8988T (cell line): Measurements from ENCODE around the gene MLX.
"Not testable (repeated sequence)": the region's sequence is repeated elsewhere in the genome, so short reads cannot be mapped to it uniquely, and the experiment has no call there.

ENCODE experiments used
- DNase-seq: peaks from one replicate; pipeline ENCODE4 v3.0.0; 2011

MLX gene

DNA sequence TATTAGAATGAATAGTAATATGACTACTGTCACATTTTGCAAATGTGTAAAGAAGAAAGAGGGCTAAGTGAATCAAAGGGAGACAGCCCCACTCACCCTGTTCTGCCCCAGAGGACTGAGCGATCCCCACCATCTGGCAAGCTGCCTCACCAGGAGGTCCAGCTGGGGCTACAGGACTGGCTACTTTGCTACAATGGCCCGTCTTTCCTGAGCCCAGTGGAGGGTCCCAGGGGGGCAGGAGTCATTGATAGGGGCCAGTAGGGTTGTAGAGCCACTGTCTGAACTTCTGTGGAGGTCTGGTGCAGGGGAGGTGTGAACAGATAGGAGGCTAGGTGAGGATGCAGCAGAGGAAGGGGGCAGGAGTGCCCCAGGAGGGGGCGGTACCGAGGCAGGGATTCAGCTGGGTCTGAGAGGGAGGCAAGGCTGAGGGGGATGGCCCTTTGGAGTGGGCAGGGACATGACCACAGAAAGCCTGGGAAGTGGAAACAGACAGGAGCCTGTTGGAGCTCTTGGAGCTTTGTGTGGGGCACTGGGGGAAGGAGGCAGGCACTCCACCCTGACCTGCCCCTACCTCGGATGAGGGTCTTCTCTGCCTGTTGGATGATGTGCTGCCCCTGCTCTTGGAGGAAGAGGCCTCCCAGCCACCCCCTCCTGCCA is 10.8 kb upstream of the MLX start:
- DNase-seq, result not testable (repeated sequence)

DNA sequence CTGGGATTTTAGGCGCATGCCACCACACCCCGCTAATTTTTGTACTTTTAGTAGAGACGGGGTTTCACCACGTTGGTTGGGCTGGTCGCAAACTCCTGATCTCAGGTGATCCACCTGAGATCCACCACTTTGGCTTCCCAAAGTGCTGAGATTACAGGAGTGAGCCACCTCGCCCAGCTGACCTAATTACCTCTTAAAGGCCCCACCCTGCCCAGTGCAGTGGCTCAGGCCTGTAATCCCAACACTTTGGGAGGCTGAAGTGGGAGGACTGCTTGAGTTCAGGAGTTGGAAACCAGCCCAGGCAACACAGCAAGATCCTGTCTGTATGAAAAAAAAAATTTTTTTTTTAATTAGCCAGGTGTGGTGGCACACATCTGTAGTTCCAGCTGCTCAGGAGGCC is 7.8 kb upstream of the MLX start:
- DNase-seq, result no peak

DNA sequence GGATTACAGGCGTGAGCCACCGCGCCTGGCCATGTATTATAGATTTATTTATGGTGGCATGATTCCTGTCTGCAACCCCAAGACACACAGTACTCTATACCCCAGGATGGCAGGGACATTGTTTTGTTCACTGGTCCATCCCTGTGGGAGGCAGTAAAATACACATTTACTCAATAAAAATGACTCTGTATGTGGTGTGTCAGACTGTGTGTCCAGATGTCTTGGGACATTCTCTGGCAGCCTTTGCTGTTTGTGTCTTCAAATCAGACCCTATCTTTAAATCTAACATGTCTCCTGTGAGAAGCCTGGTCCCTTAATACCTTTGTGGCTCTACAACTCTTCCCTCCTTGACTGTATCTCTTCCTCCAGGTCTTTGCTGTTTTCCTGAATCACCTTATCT is 6.7 kb upstream of the MLX start:
- no peak for DNase-seq

DNA sequence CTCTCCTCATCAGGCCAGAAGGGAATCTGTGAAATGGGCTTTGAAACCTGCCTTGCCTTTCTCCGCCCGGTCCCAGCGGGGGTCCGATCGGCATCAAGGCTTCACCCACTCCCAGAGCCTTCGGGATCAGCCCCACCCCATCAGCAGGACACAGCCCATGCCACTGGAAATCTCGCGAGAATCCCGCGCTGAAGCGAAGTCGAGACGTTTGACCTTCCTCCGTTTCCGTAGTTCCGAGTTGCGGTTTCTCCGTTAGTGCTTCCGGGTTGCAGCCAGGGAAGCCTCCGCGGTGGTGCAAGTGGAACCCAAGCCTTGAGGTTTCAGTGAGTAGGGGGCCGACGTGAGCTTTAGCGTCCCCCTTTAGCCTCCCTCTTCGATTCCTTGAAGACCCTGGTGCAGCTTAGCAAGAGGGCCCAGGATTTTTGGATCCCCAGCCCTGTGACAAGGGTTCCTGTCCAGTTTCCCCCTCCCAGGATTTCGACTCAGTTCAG is 5.0 kb upstream of the MLX start, which contains the start of gene COASY:
COASY (plus strand) TSS at position 252 of the 491 bp plus-strand sequence. CDS start 475 bp downstream, outside the sequence.
- peak; percentile 96 for DNase-seq

DNA sequence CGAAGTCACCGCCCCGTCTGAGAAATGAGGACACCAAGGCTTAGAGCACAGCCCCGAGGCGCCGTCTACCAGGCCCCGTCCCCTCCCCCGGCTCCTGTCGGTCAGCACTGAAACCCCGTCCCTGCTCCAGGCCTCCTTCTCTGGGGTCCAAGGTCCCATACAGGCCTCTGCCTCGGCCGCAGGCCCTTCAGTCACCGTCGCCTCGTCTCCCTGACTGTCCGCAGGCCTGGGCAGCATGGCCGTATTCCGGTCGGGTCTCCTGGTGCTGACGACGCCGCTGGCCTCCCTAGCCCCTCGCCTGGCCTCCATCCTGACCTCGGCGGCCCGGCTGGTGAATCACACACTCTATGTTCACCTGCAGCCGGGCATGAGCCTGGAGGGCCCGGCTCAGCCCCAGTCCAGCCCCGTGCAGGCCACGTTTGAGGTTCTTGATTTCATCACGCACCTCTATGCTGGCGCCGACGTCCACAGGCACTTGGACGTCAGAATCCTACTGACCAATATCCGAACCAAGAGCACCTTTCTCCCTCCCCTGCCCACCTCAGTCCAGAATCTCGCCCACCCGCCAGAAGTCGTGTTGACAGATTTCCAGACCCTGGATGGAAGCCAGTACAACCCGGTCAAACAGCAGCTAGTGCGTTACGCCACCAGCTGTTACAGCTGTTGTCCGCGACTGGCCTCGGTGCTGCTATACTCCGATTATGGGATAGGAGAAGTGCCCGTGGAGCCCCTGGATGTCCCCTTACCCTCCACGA is 4.3 kb upstream of the MLX start:
- DNase-seq, result no peak

DNA sequence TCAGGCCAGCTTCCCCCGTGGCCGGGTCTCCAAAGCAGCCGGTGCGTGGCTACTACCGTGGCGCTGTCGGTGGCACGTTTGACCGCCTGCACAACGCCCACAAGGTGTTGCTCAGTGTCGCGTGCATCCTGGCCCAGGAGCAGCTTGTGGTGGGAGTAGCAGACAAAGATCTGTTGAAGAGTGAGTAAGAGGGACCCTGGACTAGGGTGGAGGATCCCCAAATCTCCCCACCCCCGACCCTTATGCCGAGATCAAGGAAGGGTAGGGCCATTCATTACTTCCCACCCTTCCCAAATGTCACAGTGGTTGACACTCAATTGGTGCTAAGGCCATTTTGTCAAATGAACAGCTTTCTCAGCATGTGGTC is 3.8 kb upstream of the MLX start:
- no peak for DNase-seq

DNA sequence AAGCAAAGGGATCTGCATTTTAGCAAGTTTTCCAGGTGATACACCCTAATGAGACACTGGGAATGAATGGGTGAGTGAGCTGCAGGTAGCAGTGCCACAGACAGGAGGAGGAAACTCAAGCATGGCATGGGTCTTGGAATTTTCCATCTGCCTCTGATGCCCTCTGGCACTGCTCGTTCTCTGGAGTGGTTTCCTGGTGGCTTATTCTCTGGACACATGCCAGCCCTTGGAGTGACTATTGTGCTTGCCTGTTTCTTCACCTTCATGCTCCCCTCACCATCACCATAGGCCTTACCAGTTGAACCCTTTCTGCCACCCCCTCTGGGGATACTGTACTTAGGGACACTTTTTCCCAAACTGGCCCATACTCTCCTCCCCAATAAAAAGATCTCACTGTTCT is 3.4 kb upstream of the MLX start:
- no peak for DNase-seq

DNA sequence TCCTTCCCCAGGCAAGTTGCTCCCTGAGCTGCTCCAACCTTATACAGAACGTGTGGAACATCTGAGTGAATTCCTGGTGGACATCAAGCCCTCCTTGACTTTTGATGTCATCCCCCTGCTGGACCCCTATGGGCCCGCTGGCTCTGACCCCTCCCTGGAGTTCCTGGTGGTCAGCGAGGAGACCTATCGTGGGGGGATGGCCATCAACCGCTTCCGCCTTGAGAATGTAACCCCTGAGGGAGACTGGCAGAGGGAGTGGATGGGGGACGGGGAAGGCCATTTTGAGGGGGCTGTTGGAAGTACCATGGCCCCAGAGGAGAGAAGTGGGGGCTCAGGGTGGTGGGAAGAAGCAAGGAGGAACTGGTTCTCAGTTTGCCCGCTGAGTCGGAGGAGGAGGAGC is 3.0 kb upstream of the MLX start:
- DNase-seq, result no peak

DNA sequence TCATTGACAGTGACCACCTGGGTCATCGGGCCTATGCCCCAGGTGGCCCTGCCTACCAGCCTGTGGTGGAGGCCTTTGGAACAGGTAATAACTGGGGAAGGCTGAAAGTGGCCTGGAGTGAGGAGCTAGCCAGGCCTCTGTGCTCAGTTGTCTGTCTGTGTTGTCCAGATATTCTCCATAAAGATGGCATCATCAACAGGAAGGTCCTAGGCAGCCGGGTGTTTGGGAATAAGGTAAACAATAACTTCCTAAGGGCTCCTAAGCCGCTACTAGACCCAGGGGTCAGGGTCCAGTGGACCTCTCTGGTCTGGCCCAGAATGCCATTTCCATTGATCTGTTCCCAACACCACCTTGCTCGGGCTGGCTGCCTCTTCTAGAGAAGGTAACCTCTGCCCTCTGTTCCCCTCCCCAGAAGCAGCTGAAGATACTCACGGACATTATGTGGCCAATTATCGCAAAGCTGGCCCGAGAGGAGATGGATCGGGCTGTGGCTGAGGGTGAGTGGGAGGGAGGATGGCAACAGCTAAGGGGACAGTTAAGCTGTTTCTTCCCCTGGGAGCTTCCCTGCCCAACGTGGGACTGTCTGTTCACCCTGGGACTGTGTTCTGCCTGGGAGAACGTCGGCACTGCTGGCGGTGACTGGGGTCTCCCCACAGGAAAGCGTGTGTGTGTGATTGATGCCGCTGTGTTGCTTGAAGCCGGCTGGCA is 1.9 kb upstream of the MLX start:
- no peak for DNase-seq

DNA sequence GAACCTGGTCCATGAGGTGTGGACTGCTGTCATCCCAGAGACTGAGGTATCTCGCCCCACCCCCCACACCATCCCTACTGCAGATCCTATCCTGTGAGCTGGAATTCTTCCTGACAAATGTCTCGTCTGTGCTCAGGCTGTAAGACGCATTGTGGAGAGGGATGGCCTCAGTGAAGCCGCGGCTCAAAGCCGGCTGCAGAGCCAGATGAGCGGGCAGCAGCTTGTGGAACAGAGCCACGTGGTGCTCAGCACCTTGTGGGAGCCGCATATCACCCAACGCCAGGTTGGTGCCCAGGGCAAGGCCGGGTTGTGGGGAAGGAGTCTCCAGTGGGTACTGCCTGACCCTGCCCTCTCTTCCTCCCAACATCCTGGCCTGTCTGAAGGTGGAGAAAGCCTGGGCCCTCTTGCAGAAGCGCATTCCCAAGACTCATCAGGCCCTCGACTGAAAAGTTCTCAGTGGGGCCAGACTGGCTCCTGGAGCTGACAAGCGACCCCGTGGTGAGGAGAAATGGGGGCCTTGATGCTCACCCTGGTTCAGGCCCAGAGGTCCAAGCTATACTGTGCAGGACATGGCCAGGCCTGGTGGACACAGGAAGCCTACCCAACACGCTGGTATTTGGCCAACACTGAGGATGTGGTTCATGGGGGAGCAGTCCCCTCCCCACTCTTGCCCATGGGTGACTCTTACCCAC is 1.2 kb upstream of the MLX start:
- no peak for DNase-seq

DNA sequence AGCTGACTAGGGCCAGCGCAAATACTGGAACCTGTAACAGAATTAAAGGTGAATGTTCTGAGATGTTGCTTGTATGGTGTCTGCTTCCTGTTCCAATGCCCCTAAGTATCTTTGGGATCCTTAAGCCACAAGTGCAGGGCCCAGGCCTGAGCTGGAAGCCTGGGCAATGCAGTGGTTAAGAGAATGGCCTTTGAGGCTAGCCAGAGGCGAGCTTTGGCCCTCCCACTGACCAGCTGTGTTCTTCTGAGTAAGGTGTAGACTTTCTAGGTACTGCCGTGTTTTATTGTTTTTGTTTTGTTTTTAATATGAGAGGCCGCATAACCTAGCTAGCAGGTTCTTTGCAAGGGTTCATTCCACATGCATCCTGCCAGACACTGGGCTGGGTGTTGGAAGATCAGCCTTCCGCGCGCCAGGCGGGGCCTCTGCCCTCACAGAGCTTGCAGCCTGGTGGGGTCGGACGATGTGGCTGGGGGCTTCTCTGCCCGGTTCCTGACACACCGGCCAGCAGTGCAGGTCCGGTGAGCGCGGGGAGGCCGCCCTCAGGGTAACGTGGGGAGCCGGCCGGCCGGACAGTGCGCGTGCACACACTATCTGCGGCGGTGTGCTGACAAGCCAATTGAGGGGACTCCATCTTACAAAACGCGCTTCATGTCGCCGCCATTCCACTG is 551 bp upstream of the MLX start:
- no peak for DNase-seq

DNA sequence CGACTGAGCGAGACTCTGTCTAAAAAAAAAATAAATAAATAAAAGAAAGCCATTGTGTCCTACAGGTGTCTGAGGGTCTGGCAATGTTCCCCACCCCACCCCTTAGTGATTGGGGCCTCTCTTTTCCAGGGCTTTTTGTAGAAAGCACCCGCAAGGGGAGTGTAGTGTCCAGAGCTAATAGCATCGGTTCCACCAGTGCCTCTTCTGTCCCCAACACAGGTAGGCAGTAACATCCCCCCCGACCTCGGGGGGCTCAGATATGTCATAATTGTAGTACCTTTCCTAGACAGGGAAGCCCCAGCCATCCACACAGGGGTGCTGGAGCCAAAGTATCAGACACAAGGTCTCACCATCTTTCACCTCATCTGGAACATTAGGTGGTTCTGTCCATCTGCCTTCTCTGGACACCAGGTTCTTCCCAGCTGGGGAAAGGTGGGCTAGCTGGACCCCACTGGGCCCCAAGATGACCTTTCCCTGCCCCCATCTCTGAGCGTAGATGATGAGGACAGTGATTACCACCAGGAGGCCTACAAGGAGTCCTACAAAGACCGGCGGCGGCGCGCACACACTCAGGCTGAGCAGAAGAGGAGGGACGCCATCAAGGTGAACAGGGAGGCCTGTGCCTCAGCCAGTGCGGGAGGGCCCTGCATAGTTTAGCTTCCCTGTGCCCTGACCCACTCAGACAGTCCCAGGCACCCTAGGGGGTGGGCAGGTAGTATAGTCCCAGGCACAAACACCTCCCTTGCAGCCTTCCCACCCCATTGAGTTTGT is 1.6 kb downstream of the MLX start:
- DNase-seq, result no peak

DNA sequence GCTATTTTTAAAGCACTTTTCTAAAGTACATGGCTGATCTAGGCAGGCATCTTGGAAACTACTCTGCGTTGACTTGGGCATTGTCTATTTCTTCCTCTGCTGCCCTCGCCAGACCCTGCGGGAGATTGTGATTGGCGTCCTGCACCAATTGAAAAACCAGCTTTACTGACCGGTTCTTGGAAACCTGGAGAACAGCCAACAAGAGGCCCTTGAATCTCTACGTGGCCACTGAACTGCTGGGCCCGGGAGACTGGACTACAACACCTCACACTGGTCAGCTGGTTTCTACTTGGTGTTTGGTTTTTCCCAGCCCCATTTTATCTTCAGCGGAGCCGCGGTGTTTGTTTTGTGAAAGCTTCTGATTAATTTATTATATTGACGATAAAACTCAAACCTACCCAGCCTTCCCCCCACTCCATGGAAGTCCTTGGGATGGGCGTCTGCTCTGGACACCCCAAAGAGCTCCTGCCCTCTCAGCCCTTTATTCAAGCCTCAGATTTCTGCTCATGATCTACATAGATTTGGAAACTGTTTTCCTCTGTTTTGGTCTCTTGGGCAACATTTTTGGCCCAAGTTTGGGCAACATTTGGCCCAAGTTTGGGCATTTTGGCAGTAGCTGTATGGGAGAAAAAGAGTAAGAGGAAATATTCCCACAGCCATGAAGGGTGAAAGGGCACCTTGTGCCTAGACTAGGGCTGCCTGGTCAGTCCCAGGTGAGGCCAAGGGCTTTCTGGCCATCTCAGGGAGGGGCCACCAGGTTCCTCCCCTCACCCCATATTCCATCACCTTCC is 4.7 kb downstream of the MLX start:
- DNase-seq, result no peak

DNA sequence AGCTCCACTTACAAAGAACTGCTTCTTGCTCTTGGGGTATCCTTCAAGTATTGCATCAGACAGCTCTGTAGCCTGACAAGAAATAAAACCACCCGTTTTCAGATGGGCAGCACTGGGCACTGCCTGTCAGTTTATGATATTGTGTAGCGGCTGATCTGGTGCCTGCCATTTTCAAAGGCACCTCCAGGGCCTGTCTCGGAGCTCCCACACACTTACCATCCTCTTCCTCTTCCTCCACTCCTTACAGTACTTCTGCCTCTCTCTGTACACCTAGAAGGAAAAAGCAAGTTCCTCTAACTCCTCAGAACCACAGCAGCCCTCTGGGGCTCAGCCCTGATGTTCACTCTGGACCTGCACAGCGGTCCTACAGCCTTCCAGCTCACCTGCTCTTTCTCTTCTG is 6.2 kb downstream of the MLX start:
- DNase-seq, result no peak

DNA sequence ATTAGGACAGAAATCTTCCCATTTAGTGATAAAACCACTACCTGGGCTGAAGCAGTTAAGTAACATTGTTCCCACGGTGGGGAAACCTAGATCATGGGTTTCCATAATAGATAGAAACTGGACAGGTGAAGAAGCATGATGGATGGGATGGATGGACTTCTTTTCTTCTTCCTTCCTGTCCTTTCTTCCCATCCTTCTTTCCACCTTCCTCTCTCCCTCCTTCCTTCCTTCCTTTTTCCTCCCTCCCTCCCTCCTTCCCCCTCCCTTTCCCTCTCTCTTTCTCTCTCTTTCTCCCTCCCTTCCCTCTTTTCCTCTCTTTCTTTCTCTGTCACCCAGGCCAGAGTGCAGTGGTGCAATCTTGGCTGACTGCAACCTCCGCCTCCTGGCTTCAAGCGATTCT is 7.6 kb downstream of the MLX start:
- DNase-seq, result no peak

DNA sequence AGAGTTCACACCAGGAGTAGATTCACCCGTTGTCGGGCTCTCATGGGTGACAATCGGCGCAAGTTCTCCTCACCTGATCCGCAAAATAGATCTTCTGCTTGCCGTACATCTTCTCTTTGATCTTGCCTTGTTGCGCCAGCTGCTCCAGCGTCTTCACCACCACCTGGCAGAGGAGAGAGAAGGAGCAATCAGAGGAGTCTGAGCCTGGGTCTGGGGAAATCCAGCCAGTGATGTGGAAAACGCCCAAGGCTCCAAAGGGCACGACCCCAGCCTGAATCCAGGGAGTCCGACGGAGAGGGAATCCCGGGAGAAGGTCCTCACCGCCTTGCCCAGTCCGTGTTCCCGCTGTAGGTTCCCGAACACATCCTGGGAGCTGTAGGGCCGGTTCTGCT is 10.2 kb downstream of the MLX start:
- no peak for DNase-seq

DNA sequence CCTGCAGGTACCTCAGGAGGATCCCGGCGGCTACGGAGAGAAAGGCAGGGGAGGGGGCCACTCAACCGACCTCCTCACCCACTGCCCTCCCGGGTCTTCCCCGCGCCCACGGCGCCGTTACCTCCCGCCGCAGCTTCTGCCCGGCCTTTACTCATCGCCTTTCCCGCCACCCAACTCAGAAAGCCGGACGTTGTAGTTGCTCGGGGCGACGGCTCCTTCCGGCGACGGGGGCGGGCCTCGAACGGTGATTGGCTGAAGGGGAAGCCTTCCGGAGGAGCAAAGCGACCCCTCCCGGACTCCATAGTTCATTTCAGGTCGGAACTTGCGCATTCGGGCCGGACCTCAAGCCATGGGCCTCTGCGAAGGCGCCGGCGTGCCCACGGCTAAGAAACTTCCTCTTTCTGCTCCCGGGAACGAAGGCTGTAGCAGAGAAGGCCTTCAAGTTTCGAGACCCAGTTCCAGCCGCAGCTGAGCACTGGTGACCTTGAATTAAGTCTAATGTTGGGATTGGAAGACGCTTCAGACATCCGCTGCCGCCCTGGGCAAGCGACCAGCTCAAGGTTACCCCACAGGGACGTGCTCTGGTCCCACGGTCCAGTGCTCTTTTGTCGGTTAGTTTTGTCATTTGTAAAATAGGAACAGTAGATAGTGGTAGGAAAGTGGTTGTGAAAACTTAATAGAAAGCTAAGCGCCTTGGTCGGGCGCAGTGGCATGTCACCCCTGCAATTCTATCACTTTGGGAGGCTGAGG is 10.8 kb downstream of the MLX start, which contains the start of gene PSMC3IP:
PSMC3IP (minus strand) TSS at position 198 of the 750 bp plus-strand sequence; CDS start at position 155, 43 bp downstream.
- peak; percentile 66 for DNase-seq

DNA sequence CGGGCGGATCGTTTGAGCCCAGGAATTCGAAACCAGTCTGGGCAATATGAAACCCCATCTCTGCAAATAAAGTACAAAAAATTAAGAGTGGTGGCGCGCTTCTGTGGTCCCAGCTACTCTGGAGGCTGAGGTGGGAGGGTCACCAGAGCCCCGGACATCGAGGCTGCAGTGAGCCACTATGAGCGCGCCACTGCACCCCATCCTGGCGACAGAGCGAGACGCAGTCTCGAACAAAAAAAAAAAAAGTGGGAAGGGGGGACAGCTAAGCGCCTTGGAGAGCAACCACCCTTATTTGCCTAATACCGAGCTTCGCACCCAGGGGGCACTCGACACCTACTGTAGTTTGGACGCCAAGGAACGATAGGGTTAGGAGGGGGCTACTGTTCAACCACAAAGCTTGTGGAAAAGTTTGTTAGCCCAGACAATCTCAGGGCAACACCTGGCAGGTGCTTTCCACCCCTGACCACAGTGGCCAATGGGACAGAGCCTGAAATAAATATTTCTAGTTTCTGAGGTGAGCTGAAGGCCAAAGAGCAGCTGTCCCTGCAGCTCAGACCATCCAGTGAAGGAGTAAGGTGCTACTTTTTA is 11.5 kb downstream of the MLX start:
- peak; percentile 60 for DNase-seq

DNA sequence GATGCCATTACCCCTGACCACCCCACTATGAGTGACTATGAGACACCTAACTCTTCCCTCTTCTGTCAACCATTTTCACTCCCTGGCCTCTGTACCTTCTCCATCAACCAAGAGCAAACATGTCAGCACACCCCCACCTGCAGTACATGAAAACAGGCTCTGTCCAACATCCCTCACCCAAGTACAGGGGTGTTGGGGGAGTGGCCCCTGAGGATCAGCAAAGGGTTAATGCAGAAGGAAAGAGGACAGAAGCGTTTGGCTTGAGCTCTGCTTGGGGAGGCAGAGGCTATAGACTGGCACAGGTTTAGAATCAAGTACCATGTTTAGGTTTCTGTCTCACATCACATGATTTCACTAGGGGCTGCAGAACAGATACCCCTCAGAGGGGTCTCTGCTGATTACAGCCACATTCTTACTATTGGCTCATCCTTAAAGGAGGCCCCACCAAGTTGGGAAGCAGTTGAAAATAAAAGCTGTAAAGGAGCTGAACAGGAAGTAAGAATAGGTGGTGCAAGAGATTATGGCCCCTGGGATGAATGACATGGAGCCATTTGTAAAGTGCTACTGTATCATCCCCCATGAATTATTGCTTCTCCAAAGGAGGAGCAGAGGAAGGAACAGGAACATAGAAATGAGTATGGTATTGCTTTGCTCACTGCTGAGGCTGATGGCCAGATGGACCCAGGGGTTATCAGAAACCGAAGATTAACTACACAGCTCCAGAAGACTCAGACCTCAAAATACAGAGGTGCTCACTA is 13.1 kb downstream of the MLX start:
- no peak for DNase-seq
